GM18867 (cell line): ENCODE data around the gene SYVN1.
"Not testable (repeated sequence)": the region's sequence is repeated elsewhere in the genome, so short reads cannot be mapped to it uniquely, and the experiment has no call there.

Source experiments
- ATAC-seq: cut with Tn5 transposase; IDR thresholded peaks from one replicate; pipeline ENCODE4 v1.9.1; 2021; ENCODE audit warnings: mild to moderate bottlenecking, moderate library complexity; ENCODE audit not compliant: unreplicated experiment

The SYVN1 gene

DNA sequence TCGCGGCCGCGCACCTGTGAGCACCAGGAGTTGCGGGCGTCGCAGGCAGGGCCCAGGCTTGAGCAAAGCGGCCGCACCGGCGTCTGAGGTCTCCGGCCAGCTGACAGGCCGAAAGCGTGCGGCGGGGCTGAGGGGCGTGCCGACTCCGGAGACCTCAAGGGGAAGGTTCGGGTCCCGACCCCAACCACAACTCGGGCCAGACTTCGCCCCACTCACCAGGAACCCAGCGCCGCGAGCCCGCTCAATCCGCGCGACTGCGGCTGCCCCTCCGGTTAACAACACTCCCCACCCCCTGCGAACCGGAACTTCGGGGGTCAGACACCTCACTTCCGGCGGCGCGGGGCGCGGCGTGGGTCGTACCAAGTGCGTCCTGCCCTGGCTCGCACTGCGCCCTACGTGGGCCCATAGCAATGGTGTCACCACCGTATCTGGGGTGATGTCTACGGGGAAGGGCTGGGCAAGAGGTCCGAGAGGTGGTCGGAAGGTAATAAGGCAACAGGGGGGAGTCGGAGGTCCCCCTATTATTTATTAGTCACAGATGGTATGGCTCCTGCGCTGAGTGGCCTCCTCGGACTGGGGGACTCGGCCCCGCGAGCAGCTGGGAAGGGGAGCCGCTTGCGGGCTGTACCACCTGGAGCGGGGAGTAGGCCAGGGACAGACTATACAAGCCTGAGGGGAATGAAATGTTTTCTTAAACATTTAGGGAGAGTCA, at the start of gene SYVN1:
TSS of gene SYVN1 (minus strand) at position 280 of the 712 bp plus-strand sequence. CDS start 918 bp downstream, outside the sequence.
- peak; percentile 60 for ATAC-seq

GRCh38 chr11:65183201-65183891, 49.0 kb upstream of the SYVN1 start:
- ATAC-seq, result no peak

- peak; percentile 17 for ATAC-seq
These were observed 48.2 kb upstream of the SYVN1 start for GRCh38 chr11:65182258-65183170.

GRCh38 chr11:65181569-65182257, 47.4 kb upstream of the SYVN1 start, which contains the start of gene CAPN1:
Gene CAPN1, plus strand, starts transcription at chr11:65181928. Its CDS starts 774 bp downstream, at chr11:65182702.
- ATAC-seq, result peak; percentile 44

DNA sequence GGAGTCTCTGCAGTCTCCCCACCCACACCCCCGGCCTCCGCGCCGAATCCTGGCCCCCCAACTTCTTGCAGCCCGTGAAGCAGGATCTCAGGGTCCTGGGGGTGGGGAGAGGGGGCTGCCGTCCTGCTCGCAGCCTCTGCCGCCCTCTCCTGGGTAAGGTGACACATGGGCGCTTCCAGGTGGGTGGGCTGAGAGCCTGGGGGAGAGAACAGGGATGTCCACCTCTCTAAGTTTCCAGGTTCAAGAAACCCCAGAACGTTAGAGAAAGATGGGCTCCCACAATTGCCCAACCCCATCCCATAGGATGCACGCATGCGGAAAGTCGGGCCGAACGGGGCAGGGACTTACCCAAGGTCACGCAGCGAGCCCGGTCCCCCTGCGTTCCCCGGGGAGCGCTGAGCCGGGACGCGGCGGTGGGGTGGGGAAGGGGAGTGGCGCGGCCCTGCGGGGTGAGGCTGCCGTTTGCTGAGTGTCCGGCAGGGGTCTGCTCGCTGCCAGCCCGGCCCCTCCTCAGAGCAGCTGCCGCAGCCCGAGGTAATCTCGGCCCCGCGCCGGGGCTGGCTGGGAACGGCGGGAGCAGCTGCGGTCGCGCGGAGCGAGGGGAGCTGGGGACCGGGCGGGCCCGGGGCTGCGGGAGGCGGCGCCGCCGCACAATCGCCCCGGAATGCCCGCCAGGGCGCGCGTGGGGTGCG, 46.7 kb upstream of the SYVN1 start:
- ATAC-seq, result peak; percentile 62

DNA sequence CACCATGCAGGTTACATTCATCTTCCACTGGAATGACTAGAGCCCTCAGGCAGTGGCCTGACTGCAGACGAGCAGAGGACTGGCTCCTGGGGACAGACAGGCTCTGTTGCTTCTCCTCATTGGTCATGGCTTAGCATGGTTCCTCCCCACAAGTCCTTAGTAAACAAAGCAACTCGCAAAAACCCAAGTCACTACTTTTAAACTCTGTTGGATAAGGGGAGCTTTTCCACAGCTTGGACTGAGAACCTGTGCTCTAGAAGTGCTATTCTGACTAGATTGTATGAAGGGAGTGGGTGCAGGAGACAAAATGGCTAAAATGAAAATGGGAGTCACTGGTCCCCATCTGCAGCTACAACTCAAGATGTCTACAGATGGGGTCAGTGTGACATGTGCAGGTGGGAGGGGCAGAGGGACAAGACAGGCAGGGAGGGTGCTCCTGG, 40.3 kb upstream of the SYVN1 start:
- ATAC-seq, result not testable (repeated sequence)

DNA sequence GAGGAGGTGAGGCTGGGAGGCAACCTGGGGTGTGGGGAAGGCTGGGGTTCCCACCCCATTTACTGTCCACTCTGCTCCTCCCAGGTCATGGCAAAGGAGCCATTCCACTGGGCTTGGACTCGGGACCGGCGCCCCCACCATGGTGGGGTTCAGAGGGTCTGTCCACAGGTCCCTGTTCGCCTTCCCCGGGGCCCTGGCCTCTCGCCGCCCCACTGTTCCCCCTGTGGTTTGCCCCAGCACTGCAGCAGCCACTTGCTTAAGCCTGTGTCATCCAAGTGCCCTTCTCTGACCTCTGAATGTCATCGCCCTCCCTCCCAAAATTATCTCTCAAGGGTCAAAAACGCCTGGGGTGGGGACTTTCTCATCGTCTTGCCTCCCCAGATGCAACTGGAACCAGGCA, 38.3 kb upstream of the SYVN1 start:
- ATAC-seq, result no peak

DNA sequence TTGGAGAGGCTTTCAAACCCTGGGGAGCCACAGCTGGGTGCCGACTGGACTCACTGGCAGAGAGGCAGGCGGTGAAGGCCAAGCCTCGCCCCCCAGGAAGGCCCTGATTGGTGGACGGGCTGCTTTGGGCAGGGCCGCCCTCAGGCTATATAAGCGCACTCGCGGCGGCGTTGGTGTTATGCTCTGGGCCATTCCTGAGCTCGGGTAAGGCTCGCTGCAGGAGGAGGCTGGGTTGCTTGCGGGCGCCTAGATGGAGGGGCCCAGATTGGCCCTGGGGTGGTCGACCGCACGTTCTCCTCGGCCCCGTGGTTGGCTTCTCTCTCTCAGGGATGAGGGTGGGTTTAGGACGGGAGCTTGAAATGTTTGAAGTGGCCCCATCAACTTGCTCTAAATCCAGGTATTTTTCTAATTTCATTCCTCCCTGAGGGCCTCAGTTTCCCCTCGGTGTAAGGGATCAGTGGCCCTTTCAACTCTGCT, 35.8 kb upstream of the SYVN1 start, which contains the start of gene SPDYC:
TSS of gene SPDYC (plus strand) at position 176 of the 477 bp plus-strand sequence. CDS start 1,125 bp downstream, outside the sequence.
- ATAC-seq, result no peak

DNA sequence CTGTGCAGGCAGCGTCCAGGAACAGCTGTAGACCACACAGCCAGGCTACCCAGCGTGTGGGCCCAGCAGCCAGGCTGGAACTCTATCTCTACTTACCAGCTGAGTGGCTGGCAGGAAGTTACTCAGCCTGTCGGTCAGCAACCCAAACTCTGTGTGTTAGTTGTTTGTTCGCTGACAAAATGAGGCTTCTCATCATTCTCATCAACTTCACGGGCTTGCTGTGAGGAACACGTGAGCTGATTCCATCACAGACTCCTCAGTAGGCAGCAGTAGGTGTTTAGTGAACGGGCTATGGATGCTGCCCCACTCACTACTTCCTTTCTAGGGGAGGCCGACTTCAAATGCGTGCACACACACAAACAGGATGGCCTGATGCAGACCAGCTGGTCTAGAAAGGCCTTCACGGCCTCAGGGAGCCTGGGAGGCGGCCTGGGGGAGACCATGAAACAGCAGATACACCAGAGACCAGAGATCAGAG, 34.9 kb upstream of the SYVN1 start:
- ATAC-seq, result no peak

DNA sequence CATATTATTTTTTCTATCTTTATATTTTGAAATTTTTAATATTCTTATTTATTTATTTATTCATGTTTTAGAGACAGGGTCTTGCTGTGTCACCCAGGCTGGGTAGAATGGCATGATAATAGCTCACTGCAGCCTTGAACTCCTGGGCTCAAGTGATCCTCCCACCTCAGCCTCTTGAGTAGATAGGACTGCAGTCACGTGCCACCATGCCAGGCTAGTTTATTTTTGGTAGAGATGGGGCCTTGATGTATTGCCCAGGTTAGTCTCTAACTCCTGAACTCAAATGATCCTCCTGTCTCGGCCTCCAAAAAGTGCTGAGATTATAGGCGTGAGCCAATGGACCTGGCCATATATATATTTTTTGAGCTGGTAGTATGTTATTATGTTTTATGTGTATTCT, 33.3 kb upstream of the SYVN1 start:
- ATAC-seq, result no peak

DNA sequence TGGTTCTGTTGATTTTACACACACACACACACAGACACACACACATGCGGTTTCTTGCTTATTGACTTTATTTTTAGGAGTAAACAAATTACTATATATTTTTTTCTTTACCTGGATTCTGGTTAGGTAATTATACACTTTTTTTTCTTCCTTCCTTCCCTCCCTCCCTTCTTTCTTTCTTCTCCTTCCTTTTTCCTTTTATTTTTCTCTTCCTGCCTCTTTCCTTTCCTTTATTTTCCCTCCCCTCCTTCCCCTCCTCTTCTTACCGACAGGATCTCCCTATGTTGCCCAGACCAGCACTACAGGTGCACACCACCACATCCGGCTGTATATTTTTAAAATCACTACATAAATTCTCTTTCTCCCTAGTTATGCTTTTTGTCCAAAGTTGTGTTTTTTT, 32.6 kb upstream of the SYVN1 start:
- ATAC-seq, result no peak

GRCh38 chr11:65165410-65166317, 31.3 kb upstream of the SYVN1 start:
- ATAC-seq, result no peak

GRCh38 chr11:65163684-65164083, 29.4 kb upstream of the SYVN1 start:
- ATAC-seq, result no peak

DNA sequence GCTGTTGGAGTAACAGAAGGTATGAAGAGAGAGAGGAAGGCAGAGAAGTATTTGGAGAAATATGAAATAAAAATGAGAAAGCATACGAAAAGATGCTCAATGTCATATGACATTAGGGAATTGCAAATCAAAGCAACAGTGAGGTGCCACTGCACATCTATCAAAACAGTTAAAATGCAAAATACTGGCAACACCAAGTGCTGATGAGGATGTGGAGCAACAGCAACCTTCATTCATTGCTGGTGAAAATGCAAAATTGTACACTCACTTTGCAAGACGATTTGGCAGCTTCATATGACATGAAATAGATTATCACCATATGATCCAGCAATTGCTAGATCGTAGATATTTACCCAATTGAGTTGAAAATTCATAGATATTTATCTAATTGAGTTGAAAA, 26.3 kb upstream of the SYVN1 start:
- no peak for ATAC-seq

- ATAC-seq, result peak; percentile 86
These were observed 24.7 kb upstream of the SYVN1 start for GRCh38 chr11:65159012-65159411.

DNA sequence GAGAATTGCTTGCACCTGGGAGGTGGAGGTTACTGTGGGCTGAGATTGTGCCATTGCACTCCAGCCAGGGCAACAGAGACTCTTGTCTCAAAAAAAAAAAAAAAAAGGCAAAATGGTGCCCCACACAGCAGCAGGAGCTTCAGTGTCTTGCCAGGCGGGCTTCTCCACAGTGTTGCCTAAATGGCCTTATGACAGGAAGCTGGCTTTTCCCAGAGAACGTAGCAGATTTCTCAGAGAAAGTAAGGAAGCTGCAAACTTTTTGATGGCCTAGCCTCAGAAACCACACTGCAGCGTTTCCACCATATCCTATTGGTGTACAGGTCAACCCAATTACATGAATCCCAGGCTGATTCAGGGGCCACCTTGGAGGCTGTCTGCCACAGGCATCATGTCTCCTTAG, 23.0 kb upstream of the SYVN1 start:
- no peak for ATAC-seq

GRCh38 chr11:65156926-65157325, 22.6 kb upstream of the SYVN1 start:
- ATAC-seq, result no peak

DNA sequence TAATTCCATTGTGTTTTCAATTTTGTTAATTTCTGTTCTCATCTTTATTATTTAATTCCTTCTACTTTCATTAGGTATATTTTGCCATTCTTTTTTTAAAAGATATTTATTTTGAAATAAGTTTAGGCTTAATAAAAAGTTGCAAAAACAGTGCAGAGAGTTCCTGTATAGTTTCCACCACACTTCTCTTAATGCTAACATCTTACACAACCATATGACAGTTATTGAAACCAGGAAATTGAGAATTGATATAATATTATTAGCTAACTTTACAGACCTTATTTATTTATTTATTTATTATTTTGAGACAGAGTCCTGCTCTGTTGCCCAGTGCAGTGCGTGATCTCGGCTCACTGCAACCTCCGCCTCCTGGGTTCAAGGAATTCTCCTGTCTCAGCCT, 21.9 kb upstream of the SYVN1 start:
- ATAC-seq, result no peak

GRCh38 chr11:65152122-65152521, 17.8 kb upstream of the SYVN1 start:
- no peak for ATAC-seq
